HTERT RPE-1 (cell line): Measurements from ENCODE around the gene CRKL.

ENCODE experiments used
- in situ Hi-C: fragments of 300-500 bp; cut with MboI; formaldehyde crosslinking; loops from 4 replicates; pipeline ENCODE4 v1.14.3; 2020; ENCODE audit warnings: low sequenced_read_pairs

Gene CRKL

DNA sequence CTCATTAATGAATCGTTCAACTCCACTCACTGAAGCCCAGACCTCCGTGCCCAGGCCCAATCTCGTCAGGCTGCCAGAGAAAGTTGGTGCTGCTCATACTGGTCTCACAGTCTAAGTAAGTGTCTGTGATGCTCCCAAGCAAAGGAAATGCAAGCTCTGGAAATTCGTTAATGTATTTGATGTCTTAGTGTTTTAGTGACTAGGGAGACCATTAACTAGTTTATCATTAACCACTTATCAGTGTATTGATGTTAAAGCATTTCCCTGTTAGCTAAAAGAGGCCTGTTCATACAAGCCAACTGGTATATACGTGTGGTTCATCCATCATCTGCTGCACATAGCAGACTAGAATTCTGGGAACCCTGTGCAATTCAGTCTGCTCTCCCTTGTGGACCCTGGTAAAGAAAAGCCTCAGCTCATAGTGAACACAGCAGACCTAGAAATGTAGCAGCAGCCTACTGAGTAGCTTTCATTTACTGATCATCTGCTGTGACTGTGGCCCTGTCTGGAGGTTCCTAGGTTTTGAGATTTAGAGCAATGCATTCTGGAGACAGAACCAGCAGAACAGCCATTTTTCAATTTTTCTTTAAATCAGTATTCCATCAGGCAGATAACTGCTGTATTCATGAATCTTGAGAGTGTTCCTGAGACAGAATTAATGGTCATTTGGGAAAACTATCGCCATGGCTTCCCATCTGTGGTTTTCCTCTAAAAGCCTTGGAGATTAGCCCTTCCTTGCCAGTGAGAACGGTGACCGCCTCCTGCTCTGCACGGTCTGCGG, 34.1 kb downstream of the CRKL start:
- in situ Hi-C loops, result no loop called here

DNA sequence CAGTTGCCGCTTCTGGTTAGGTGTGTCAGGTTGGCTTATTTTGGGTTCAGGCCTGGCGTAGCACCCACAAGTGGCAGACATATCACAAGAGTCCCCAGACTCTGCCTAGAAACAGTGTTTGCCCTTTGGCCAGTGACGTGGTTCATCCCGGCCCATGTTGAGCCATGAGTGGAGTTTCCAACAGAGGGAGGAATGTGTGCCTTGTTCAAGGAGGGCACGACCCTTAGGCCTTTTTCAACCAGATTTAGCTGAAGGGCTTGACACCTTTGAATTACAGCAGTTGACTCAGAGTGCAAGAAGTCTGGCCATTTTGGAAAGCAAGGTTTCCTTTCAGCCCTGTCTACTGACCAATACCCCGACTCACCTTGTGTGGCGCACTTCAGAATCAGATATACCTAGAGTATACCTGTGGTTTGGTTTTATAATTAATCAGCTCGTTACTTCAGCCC, 34.7 kb downstream of the CRKL start:
- in situ Hi-C loops, result no loop called here

DNA sequence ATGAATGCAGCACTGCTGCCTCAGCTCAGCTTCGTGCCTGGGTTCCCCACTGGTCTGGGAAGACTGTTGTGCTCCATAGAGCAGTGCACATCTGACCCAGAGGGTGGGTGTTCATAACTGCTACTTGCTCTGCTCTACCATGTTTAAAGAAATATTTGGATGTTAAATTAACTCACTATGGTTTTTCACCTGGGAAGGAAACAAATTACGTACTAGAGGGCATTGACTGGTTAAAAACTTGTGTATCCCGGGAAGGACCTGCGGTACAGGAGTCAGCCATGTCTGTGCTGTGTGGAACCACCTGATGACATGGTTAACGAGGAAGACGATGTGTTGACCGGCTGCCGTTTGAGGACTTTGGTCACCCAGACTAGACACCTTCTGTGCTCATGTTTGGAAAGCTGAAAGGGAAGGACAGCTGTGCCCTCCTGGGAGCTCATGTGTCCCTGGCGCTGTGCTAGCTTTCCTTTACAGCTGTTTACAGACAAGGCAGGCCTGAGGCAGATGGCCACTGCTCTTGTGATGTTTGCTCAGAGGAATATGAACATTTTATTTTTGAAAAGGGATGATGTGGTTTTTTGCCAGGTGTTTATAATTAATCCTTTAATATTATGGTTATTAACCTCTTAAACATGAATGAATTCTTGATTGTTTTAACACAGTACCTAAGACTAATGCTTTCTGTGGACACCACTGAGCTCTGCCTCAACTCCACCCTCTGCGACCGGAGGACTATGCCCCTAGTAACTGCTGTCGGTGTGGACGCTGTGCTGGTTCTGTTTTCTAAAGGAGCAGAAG, 35.5 kb downstream of the CRKL start:
- in situ Hi-C loops, result no loop called here

DNA sequence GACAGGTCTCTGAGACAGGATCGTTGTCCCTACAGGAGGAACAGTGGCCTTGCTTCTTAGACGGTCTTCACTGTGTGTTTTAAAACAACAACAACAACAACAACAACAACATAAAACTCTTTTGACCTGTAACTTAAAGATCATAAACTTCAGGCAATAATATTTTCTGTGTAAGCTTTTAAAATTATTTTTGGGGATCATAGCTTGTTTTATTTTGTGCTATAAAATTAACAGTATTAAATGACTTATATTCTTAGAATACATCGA, 36.1 kb downstream of the CRKL start:
- in situ Hi-C loops, result no loop called here

DNA sequence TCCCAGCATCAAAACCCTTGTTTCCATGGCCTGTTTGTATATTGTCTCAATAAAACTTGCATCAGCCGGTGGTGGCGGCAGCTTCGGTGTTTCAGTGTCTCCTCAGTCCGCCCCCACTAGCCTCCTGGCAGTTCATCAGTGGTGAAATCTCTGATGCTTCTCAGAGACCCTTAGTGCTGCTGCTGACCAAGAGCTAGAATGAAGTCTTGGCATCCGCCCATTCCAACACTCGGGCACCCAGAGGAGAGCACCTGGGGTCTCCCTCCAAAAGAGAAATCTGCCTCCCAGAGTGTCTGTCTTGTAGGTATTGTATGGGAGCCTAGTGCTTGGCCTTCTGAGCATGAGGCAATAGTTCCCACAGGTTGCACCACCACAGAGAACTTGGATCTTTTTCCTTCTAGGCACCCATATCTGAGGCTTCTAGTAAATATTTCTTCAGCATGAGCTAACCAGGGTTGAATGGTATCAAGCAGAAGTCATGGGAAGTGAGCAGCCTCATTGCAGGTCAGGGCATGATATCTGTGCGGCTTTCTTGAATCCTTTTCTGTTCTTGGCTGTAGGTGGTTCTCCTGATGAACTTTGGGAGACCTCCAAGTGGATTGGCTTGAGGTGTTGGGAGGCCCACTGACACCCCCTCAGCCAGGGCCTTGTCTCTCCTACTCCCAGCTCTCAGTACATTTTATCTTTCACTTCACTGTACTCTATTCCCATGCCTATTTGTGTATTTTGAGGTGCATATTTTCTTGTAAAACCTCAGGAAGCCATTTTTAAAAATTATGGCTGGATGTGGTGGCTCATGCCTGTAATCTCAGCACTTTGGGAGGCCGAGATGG, 36.7 kb downstream of the CRKL start:
- in situ Hi-C loops, result no loop called here

DNA sequence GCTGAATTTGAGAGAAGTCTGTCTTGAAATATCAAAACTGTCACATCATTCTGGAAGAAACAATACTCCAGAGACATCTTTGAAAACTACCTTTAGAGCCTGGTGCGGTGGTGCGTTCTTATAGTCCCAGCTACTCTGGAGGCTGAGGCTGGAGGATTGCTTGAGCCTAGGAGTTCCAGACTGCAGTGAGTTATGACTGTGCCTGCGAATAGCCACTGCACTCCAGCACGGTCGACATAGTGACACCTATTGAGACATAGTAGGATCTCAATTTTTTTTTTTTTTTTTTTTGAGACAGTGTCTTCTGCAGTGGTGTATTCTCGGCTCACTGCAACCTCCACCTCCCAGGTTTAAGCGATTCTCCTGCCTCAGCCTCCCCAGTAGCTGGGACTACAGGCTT, 38.3 kb downstream of the CRKL start:
- in situ Hi-C loops, result no loop called here

DNA sequence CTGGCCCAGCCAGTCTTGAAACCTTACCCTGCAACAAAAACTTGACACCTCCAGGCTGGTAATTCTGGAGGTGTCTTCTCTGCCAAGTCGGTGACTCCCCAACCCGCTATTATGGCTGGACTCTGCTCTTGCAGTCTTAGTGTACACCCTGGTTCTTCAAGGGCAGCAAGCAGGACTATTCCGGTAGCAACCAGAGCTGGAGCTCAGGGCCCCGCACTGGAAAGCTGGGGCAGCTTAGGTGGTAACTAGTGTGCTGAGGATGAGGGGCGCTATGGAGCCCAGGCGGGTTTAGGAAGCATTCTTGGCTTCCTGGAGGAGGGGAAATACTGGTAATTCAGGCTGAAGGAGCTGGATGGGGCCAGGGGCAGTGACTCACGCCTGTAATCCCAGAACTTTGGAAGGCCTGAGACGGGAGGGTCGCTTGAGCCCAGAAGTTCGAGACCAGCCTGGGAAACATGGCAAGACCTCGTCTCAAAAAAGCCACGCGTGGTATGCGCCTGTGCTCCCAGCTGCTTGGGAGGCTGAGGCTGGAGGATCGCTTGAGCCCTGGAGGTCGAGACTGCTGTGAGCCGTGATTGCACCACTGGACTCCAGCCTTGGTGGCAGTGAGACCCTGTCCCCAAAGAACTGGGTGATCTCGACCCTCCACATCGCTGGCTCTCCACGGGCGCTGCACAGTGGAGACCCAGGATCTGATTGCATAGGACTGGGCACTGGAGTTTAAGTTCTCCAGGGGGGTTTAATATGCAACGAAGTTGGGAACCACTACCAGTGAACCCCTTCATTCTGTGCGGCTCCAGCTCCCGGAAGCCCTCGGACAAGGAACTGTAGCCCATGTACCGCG, 39.3 kb downstream of the CRKL start:
- in situ Hi-C loops, result no loop called here

DNA sequence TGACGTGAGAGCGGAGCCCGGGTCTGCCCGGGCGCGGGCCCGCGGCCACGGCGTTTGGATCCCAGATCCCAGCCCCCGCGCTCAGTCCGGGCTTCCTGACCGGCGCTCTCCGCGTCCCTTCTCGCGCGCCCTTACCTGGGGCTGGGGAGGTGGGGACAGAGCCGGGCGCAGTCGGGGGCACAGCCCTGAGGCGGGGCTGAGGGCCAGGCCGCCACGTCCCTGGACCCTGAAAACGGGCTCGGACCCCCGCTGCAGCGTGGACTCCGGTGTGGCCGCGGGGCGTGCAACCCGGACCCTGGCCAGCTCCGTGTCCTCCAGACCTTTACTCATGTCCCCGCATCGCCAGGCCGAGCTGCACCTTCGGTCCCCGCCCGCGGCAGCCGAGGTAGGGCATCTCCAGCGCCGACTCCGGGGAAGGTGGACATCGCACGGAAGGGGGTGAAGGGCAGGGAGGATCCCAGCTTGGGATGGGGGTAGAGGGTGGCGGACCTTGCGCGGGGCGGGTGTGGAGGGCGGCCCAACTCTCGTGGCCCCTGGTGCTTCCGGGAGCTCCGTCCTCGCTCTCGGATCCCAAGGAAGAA, 40.0 kb downstream of the CRKL start:
- in situ Hi-C loops, result no loop called here

DNA sequence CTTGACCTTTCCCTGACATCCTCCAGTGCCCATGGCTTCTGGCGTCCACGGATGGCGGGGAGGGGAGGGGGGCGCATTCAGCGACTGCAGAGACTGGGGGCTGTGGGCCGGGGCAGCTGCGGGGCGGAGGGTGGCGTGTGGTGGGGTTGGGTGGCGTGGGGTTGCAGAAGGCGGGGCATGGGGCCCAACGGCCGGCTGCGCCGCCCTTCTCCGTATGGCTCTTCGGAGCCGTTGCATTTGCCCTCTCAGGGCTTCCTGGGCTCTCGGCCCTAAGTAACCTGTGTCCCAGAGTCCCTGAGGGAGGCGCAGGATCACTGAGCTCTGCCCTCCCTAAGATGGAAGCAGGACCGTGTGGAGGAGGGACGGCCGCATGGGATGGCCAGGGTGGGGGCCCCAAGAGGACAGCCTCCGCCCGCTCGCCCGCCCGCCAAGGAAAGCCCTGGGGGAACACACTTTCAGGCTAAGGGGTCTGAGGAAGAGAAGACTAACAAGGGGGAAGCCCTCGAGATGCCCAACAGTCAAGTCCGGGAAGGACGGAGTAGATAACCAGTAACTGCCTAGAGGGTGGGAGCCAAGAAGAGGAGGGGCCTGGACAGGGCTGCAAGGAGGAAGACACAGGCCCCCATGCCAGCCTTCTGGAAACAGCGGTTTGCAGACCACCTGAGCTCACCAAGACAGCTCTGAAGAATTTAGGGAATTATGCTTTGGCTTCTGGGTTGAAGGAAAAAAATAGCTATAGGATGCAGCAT, 40.6 kb downstream of the CRKL start:
- in situ Hi-C loops, result no loop called here

DNA sequence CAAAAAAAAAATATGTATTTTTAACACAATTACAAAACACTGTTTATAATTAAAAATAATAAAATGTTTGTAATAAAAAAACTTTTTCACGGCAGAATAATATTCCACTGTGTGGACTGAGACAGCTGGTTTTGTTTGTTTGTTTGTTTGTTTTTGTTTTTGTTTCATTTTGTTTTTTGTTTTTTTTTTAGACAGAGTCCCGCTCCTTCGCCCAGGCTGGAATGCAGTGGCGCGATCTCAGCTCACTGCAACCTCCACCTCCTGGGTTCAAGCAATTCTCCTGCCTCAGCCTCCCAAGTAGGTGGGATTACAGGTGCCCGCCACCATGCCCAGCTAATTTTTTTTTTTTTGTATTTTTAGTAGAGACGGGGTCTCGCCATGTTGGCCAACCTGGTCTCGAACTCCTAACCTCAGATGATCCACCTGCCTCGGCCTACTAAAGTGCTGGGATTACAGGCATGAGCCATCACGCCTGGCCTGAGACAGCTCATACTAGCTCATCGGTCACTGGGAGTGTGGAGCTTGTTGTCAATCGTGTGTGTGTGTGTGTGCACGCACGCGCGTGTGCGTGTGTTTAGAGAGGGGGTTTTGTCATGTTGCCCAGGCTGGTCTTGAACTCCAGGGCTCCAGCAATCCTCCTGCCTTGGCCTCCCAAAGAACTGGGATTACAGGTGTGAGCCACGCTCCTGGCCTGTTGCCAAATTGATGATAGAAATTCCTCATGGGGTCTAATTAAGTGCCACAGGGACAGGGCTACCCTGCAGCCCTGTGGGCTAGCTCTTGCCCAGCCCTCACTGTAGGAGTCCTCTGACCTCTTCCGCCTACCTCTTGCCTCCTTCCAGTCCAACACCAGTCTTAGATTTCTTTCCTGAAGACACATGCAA, 42.6 kb downstream of the CRKL start:
- in situ Hi-C loops, result no loop called here

DNA sequence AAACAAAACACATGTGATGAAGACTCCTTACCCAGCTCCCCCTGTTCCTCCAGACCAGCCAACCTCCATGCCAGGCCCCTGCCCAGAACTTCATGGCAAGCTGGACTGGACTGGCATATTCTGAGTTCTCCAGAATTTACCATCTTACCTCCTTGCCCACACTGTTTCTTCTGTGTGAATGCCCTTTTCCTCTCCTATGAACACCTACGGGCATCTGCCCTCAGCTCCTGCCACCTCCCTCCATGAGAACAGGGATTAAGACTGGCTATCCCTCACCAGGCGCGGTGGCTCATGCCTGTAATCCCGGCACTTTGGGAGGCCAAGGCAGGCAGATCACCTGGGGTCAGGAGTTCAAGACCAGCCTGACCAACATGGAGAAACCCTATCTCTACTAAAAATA, 43.4 kb downstream of the CRKL start:
- in situ Hi-C loops, result no loop called here

DNA sequence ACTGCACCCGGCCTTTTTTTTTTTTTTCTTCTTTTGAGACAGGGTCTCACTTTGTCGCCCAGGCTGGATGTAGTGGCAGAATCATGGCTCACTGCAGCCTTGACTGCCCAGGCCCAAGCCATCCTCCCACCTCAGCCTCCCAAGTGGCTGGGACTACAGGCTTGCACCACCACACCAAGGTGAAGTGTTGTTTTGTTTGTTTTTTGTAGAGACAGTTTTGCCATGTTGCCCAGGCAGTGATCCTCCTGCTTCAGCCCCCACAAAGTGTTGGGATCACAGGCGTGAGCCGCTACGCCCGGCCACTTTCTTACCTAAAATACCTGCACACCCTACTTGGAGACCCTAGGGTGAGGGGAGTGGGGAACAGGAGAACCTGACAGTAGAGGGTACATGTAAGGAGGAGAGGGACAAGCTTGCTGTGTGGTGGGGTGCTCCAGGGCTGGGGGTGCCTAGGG, 45.3 kb downstream of the CRKL start:
- in situ Hi-C loops, result no loop called here

DNA sequence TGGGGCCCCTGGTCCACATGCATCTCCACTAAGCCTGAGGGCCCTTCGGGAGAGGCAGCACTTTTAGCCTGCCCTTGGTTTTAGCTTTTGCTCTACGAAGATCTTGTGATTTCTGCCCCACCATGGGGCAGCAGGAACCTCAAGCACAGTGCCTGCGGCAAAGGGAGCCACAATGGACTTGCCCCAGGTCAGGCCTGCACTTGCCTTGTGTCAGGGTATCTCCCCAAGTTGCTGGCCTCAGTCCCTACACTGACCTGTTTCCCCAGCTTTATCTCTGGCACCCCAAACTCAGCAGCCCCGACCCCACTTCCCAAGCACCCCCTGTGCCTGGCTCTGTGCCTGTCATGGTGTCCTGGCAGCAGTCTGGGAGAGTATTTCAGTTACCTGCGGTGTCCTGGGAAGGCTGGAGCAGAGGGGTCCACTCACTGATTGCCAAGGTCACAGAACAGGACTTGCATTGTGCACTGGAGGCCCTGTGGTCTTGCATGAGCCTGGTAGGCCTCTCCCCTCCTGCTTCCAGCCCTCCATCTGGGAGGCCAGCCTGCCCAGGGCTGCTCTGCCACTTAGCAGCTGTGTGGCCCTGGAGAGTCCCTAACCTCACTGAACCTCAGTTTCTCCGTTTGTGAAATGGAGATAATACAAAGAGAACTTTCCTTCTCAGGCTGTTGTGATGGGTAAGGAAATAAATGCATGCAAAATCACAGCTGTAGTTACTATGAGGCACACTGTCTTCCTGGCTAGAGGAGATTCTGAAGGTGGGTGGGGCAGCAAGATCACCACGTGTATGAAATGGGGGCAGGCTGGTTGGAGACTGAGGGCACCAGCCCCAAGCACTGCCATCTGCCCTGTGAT, 46.2 kb downstream of the CRKL start:
- in situ Hi-C loops, result no loop called here

DNA sequence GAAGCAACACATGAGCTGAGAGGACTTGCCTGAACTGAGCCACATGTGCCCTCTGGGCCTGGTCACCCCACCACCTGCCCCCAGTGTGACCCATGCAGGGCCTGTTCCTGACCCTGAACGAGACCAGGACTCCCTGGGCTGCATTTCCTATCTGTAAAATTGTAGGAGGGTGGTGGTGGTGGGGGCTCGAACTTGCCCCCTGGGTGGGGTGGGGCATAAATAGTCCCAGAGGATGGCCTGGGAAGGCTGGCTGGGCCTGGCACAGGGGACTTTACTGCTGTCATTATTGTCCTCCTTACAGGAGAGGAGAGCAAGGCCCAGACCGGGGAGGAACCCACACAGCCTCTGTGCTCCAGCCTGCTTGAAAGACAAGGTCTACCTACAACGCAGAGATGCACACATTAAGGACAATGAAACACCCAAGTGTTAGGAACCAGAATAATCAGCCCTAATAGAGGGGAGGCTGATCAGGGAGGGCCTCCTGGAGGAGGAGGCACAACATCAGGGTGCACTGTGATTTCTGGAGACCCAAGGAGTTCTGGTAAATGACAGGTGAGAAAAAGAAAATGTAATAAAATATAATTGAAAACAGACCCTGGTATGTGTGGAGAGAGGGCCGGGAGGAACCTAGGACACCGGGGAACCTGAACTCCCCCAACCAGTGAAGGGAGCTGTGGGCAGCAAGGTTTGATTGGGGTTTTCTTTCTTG, 47.0 kb downstream of the CRKL start:
- in situ Hi-C loops, result no loop called here

DNA sequence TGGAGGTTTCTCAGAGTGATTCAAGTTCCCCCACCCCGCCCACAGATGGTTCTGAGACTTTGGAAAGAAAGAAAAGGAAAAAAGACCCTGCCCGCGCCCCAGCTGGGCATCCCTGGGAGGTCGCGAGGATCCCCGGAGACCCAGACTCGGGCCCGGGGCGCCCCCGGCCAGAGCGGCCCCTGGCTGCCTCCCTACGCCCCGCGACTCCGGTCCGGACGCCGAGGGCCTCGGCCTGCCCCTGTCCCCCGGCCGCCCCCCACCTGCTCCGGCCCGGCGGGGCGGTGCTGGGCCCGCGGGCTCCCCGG, 47.5 kb downstream of the CRKL start:
- in situ Hi-C loops, result no loop called here

DNA sequence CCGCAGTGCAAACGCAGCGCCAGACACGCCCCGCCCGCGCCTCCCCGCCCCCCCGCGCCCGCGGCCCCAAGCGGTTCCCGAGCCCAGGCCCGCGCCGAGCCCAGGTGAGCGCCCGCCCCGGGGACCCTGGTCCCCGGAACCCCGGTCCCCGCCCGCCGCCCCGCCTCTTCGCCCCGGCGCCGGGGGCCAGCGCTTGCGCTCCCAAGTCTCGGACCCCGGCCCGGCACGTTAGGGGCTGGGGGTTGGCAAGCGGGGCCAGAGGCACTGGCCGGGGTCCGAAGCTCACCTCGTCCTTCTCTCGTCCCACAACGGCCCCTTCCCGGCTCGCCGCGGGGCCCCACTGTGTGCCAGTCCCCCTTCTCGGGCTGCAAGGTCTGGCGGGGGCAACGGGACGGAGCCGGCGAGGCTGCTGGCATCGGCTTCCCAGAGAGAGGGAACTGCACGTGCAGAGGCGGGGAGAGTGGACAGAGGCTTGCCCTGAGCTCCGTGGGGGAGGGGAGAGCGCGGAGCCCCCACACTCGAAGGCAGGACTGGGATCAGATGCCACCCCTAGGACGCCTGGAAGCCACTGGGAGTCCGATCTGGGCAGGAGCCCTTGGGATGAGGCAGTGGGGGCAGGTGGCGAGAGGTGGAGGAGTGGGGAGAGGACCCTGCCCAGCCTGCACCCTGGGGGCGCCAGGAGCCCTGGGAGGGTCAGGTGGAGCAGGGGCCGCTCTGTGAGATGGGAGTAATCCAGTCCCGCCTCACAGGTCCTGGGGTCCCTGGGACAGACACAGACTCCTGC, 48.1 kb downstream of the CRKL start:
- in situ Hi-C loops, result no loop called here
